ENCODE results near the gene HOXC6. TPM values are rescaled to one million over a fixed set of nuclear protein-coding genes. Genes with fewer than 3 reads are reported as not detected.

The HOXC6 gene
- total RNA-seq, 2 donors from 2014 or later = not detected

GRCh38 chr12:53997204-53998109 lies 30.8 kb upstream of the HOXC6 start:
- H3K9me3 ChIP-seq = no peaks in the 10 kb centered on the region
- TF ChIP-seq, protein P1, sequence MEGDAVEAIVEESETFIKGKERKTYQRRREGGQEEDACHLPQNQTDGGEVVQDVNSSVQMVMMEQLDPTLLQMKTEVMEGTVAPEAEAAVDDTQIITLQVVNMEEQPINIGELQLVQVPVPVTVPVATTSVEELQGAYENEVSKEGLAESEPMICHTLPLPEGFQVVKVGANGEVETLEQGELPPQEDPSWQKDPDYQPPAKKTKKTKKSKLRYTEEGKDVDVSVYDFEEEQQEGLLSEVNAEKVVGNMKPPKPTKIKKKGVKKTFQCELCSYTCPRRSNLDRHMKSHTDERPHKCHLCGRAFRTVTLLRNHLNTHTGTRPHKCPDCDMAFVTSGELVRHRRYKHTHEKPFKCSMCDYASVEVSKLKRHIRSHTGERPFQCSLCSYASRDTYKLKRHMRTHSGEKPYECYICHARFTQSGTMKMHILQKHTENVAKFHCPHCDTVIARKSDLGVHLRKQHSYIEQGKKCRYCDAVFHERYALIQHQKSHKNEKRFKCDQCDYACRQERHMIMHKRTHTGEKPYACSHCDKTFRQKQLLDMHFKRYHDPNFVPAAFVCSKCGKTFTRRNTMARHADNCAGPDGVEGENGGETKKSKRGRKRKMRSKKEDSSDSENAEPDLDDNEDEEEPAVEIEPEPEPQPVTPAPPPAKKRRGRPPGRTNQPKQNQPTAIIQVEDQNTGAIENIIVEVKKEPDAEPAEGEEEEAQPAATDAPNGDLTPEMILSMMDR (IDR thresholded peaks at IDR 0.05) = no peak
- H3K27me3 ChIP-seq = peaks cover 69 to 95% of the 10 kb centered on the region in 2 donors
- H3K36me3 ChIP-seq = no peaks in the 10 kb centered on the region
- no peak overlapping the region for H3K27ac ChIP-seq
- DNase-seq (ENCODE audit: low spot score) = no peak
- H3K4me1 ChIP-seq = peaks cover 0 to 40% of the 10 kb centered on the region in 2 donors
- H3K4me3 ChIP-seq = no peak overlapping the region

DNA sequence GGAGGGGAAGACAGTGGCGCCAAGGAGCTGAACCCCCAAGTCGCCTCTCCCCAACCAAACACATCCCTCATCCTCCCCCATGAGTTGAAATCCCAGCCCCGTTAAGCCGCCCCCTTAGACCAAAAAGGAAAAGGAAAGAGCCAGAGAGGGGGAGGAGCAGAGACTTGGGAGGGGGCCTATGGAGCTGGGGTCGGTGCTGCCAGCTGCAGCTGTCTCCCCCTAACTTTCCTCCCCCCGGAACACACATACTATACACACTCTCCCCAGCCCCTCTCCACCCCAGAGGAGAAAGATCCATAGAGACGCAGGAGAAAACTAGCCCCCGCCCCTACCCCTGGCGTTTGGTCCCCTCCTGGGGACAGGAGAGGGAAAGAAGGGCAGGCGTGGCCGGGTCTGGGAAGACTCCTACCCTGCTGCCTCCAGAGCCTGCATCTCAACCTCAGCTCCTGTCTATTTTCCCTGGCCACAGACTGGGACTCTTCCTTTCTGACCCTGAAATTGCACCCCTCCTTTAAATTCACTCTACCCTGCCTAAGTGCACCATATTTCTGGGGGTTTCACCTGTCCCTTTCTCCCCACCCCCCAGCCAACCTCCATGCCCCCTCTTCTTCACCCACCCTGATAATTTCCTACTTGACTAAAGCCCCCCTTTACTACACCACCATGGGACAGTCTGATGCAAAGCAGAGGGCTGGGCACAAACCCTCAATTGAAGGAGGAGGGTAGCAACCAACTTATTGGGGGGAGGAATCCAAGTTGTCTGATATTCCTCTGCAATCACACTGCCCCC lies 29.9 kb upstream of the HOXC6 start:
- Histone ChIP-seq H3K9me3 (no peaks in the 10 kb centered on the region), H3K4me3 (no peak overlapping the region), H3K36me3 (no peaks in the 10 kb centered on the region), H3K27me3 (peaks cover 69 to 96% of the 10 kb centered on the region in 2 donors), H3K4me1 (peaks cover 0 to 40% of the 10 kb centered on the region in 2 donors), H3K27ac (no peak overlapping the region)
- TF ChIP-seq, protein P1 (IDR thresholded peaks at IDR 0.05) = no peak
- no peak for DNase-seq (ENCODE audit: low spot score)

- H3K36me3 ChIP-seq = no peaks in the 10 kb centered on the region
- peaks cover 67 to 92% of the 10 kb centered on the region in 2 donors for H3K27me3 ChIP-seq
- no peaks in the 10 kb centered on the region for H3K9me3 ChIP-seq
- DNase-seq (ENCODE audit: low spot score) = no peak
- TF ChIP-seq, protein P1 (IDR thresholded peaks at IDR 0.05) = no peak
- no peak overlapping the region for H3K4me3 ChIP-seq
- peaks cover 0 to 40% of the 10 kb centered on the region in 2 donors for H3K4me1 ChIP-seq
- H3K27ac ChIP-seq = no peak overlapping the region
These were observed 29.4 kb upstream of the HOXC6 start for GRCh38 chr12:53998900-53999236.

- no peak for DNase-seq (ENCODE audit: low spot score)
- TF ChIP-seq, protein P1 (IDR thresholded peaks at IDR 0.05) = no peak
- Histone ChIP-seq H3K27me3 (peaks cover 63 to 85% of the 10 kb centered on the region in 2 donors), H3K36me3 (no peaks in the 10 kb centered on the region), H3K9me3 (no peaks in the 10 kb centered on the region), H3K4me1 (peaks cover 0 to 32% of the 10 kb centered on the region in 2 donors), H3K27ac (no peak overlapping the region), H3K4me3 (peak overlapping the region in 1 of 2 donors; percentile 34)
These were observed 28.6 kb upstream of the HOXC6 start for GRCh38 chr12:53999559-54000115.

GRCh38 chr12:54000116-54001114 lies 27.8 kb upstream of the HOXC6 start, which contains the start of gene HOXC9:
HOXC9 (plus strand) TSS chr12:54000161; CDS start chr12:54000189, 28 bp downstream.
- H3K27ac ChIP-seq = no peak within 1 kb of the TSS
- H3K36me3 ChIP-seq = no peaks in the 10 kb centered on the region
- H3K9me3 ChIP-seq = no peaks in the 10 kb centered on the region
- H3K4me3 ChIP-seq = peak within 1 kb of the TSS; percentile 9 to 34
- TF ChIP-seq, protein P1 (IDR thresholded peaks at IDR 0.05) = no peak
- peaks cover 0 to 24% of the 10 kb centered on the region in 2 donors for H3K4me1 ChIP-seq
- H3K27me3 ChIP-seq = peaks cover 62 to 77% of the 10 kb centered on the region in 2 donors
- no peak for DNase-seq (ENCODE audit: low spot score)
